GM19099 (cell line): ENCODE measurements around the gene DNAJC2.

Experiments used
- POLR2A ChIP-seq: IDR thresholded peaks from 3 replicates; pipeline ENCODE4 v1.6.1; 2011; ENCODE audit warnings: low read depth; ENCODE audit not compliant: insufficient read length; ENCODE audit errors: extremely low read depth

Gene DNAJC2

GRCh38 chr7:103348452-103348851 is 3.9 kb upstream of the DNAJC2 start:
- no peak for TF ChIP-seq POLR2A

- TF ChIP-seq POLR2A, result peak; percentile 67
These were observed 3.1 kb upstream of the DNAJC2 start, which contains the start of gene PSMC2 for GRCh38 chr7:103347507-103348267. Gene PSMC2 (plus strand): TSS chr7:103347643. CDS start chr7:103347712, 69 bp downstream.

GRCh38 chr7:103346396-103346795 is 1.8 kb upstream of the DNAJC2 start:
- TF ChIP-seq POLR2A, result no peak

GRCh38 chr7:103343758-103344452 is 662 bp downstream of the DNAJC2 start:
- TF ChIP-seq POLR2A, result no peak

GRCh38 chr7:103343332-103343731 is 1.2 kb downstream of the DNAJC2 start:
- no peak for TF ChIP-seq POLR2A

GRCh38 chr7:103341466-103341865 is 3.1 kb downstream of the DNAJC2 start:
- no peak for TF ChIP-seq POLR2A

- no peak for TF ChIP-seq POLR2A
These were observed 5.7 kb downstream of the DNAJC2 start for GRCh38 chr7:103338864-103339263.

GRCh38 chr7:103336761-103337160 is 7.8 kb downstream of the DNAJC2 start:
- no peak for TF ChIP-seq POLR2A

GRCh38 chr7:103325744-103326143 is 18.8 kb downstream of the DNAJC2 start:
- TF ChIP-seq POLR2A, result no peak

- no peak for TF ChIP-seq POLR2A
These were observed 27.6 kb downstream of the DNAJC2 start for GRCh38 chr7:103317009-103317408.

GRCh38 chr7:103316380-103316941 is 28.1 kb downstream of the DNAJC2 start:
- no peak for TF ChIP-seq POLR2A

- no peak for TF ChIP-seq POLR2A
These were observed 29.7 kb downstream of the DNAJC2 start for GRCh38 chr7:103314852-103315251.

- no peak for TF ChIP-seq POLR2A
These were observed 36.9 kb downstream of the DNAJC2 start for GRCh38 chr7:103307503-103308231.

- TF ChIP-seq POLR2A, result no peak
These were observed 43.1 kb downstream of the DNAJC2 start for GRCh38 chr7:103301441-103301840.

- no peak for TF ChIP-seq POLR2A
These were observed 44.9 kb downstream of the DNAJC2 start for GRCh38 chr7:103299660-103300059.
